H9 (cell line): Measurements from ENCODE around the gene CACNG5. TPM values are rescaled to one million over a fixed set of nuclear protein-coding genes. Genes with fewer than 3 reads are reported as not detected.

Experiments
- DNase-seq: peaks from one replicate; pipeline ENCODE4 v3.0.0-alpha.2; 2017
- H2AFZ ChIP-seq: one replicate; pipeline ENCODE4 v1.6.1; 2013; ENCODE audit warnings: mild to moderate bottlenecking, low read length, control low read depth, moderate library complexity
- H2AK5ac ChIP-seq: 2 replicates; pipeline ENCODE4 v1.6.1; 2013; ENCODE audit warnings: low read length, control low read depth, mixed read lengths; ENCODE audit not compliant: insufficient read length
- H2BK120ac ChIP-seq: one replicate; pipeline ENCODE4 v1.6.1; 2013; ENCODE audit warnings: low read depth, mild to moderate bottlenecking, low read length, control low read depth, inconsistent platforms; ENCODE audit not compliant: poor library complexity, severe bottlenecking
- H2BK12ac ChIP-seq: 2 replicates; pipeline ENCODE4 v1.6.1; 2013; ENCODE audit warnings: low read length, control low read depth, mixed read lengths, low read depth; ENCODE audit not compliant: insufficient read length
- H2BK15ac ChIP-seq: 2 replicates; pipeline ENCODE4 v1.6.1; 2013; ENCODE audit warnings: low read depth, low read length, control low read depth
- H2BK20ac ChIP-seq: one replicate; pipeline ENCODE4 v1.6.1; 2013; ENCODE audit warnings: low read depth, mild to moderate bottlenecking, low read length, control low read depth, inconsistent platforms; ENCODE audit not compliant: poor library complexity, severe bottlenecking
- H2BK5ac ChIP-seq: 2 replicates; pipeline ENCODE4 v1.6.1; 2013; ENCODE audit warnings: low read length, control low read depth, mixed read lengths; ENCODE audit not compliant: insufficient read length
- H3K14ac ChIP-seq: 2 replicates; pipeline ENCODE4 v1.6.1; 2013; ENCODE audit warnings: low read length, control low read depth; ENCODE audit not compliant: insufficient read depth
- H3K18ac ChIP-seq: 2 replicates; pipeline ENCODE4 v1.6.1; 2013; ENCODE audit warnings: low read depth, mild to moderate bottlenecking, mixed read lengths, low read length, control low read depth; ENCODE audit not compliant: insufficient read length
- H3K23ac ChIP-seq: 2 replicates; pipeline ENCODE4 v1.6.1; 2013; ENCODE audit warnings: low read length, control low read depth, mixed read lengths, low read depth; ENCODE audit not compliant: insufficient read length
- H3K23me2 ChIP-seq: 2 replicates; pipeline ENCODE4 v1.6.1; 2013; ENCODE audit warnings: low read depth, mild to moderate bottlenecking, mixed read lengths, low read length, control low read depth; ENCODE audit not compliant: insufficient read length, poor library complexity, severe bottlenecking
- H3K27ac ChIP-seq: 2 replicates; pipeline ENCODE4 v1.5.1; 2013; ENCODE audit warnings: low read length, control low read depth, mixed read lengths, low read depth; ENCODE audit not compliant: insufficient read length
- H3K27me3 ChIP-seq: 2 replicates; pipeline ENCODE4 v1.6.1; 2013; ENCODE audit warnings: low read length, control low read depth, inconsistent platforms; ENCODE audit not compliant: insufficient read depth
- H3K4ac ChIP-seq: 2 replicates; pipeline ENCODE4 v1.6.1; 2013; ENCODE audit warnings: low read depth, mild to moderate bottlenecking, control low read depth, inconsistent platforms, low read length, moderate library complexity
- H3K4me1 ChIP-seq: 2 replicates; pipeline ENCODE4 v1.6.1; 2013; ENCODE audit warnings: low read length, control low read depth, inconsistent platforms; ENCODE audit not compliant: insufficient read depth
- H3K4me2 ChIP-seq: 2 replicates; pipeline ENCODE4 v1.6.1; 2013; ENCODE audit warnings: low read length, control low read depth, mixed read lengths; ENCODE audit not compliant: insufficient read length, insufficient read depth
- H3K56ac ChIP-seq: 2 replicates; pipeline ENCODE4 v1.6.1; 2013; ENCODE audit warnings: low read depth, mild to moderate bottlenecking, mixed read lengths, low read length, control low read depth; ENCODE audit not compliant: insufficient read length
- H3K79me1 ChIP-seq: 2 replicates; pipeline ENCODE4 v1.6.1; 2013; ENCODE audit warnings: low read depth, mild to moderate bottlenecking, moderate library complexity, low read length, control low read depth, inconsistent platforms; ENCODE audit not compliant: insufficient read depth, poor library complexity, severe bottlenecking
- H3K79me2 ChIP-seq: 2 replicates; pipeline ENCODE4 v1.6.1; 2013; ENCODE audit warnings: low read length, control low read depth, inconsistent platforms; ENCODE audit not compliant: insufficient read depth
- H3K9ac ChIP-seq: 2 replicates; pipeline ENCODE4 v1.6.1; 2013; ENCODE audit warnings: low read length, control low read depth, mixed read lengths; ENCODE audit not compliant: insufficient read length; ENCODE audit errors: extremely low read depth
- H3K9me3 ChIP-seq: one replicate; pipeline ENCODE4 v1.6.1; 2013; ENCODE audit warnings: low read depth, low read length, inconsistent platforms; ENCODE audit not compliant: control insufficient read depth
- H3T11ph ChIP-seq: one replicate; pipeline ENCODE4 v1.6.1; 2013; ENCODE audit warnings: mild to moderate bottlenecking, low read length, control low read depth, inconsistent platforms
- H4K20me1 ChIP-seq: one replicate; pipeline ENCODE4 v1.6.1; 2013; ENCODE audit not compliant: control insufficient read depth, insufficient read length, insufficient read depth
- H4K5ac ChIP-seq: 2 replicates; pipeline ENCODE4 v1.6.1; 2013; ENCODE audit warnings: low read depth, mild to moderate bottlenecking, mixed read lengths, low read length, control low read depth; ENCODE audit not compliant: insufficient read length
- H4K8ac ChIP-seq: replicated peaks from 2 replicates; pipeline ENCODE4 v1.6.1; 2013; ENCODE audit warnings: low read length, control low read depth, mixed read lengths, low read depth; ENCODE audit not compliant: insufficient read length
- H4K91ac ChIP-seq: 2 replicates; pipeline ENCODE4 v1.6.1; 2013; ENCODE audit warnings: low read depth, mild to moderate bottlenecking, moderate library complexity, mixed read lengths, low read length, control low read depth; ENCODE audit not compliant: insufficient read length
- H3K27ac Mint-ChIP-seq, 3 experiments: 2 replicates in 2 of 3; 3 replicates in 1 of 3; pipeline ENCODE4 v1.8.0; 2020 to 2021; ENCODE audit warnings: mixed read lengths in 3 of 3, mild to moderate bottlenecking in 1 of 3, moderate library complexity in 1 of 3
- H3K27me3 Mint-ChIP-seq: 2 replicates; pipeline ENCODE4 v1.8.0; 2021; ENCODE audit warnings: low read depth, mild to moderate bottlenecking, moderate library complexity, mixed read lengths
- H3K36me3 Mint-ChIP-seq, 3 experiments: 2 replicates in 2 of 3; 3 replicates in 1 of 3; pipeline ENCODE4 v1.8.0; 2020 to 2021; ENCODE audit warnings: low read depth in 3 of 3, mixed read lengths in 3 of 3; ENCODE audit not compliant: insufficient read depth in 1 of 3
- H3K4me1 Mint-ChIP-seq, 2 experiments: 2 replicates each; pipeline ENCODE4 v1.8.0; 2020; ENCODE audit warnings: mixed read lengths in 2 of 2
- H3K4me3 Mint-ChIP-seq, 2 experiments: 2 replicates in 1 of 2; 3 replicates in 1 of 2; pipeline ENCODE4 v1.8.0; 2020 to 2021; ENCODE audit warnings: mild to moderate bottlenecking in 2 of 2, mixed read lengths in 2 of 2, moderate library complexity in 1 of 2
- H3K9me3 Mint-ChIP-seq, 2 experiments: 2 replicates in 1 of 2; 3 replicates in 1 of 2; pipeline ENCODE4 v1.8.0; 2020; ENCODE audit warnings: mild to moderate bottlenecking in 2 of 2, mixed read lengths in 2 of 2, moderate library complexity in 1 of 2
- WGBS: extraction: QIAGEN DNeasy Blood & Tissue Kit; methylation state at CpG from one replicate; pipeline ENCODE4 v1.1.7; 2013; ENCODE audit warnings: missing lambda C conversion rate, low lambda C conversion rate, mixed read lengths; ENCODE audit not compliant: insufficient read length; ENCODE audit errors: extremely low coverage; 5-methylcytosine and 5-hydroxymethylcytosine counted together
- total RNA-seq: library from RNA; stranded (reverse); gene quantifications from 2 replicates; pipeline ENCODE4 v1.2.1, GENCODE V29; 2021
- TF ChIP-seq, protein P1 (sequence below): fragments of 200-600 bp; sonication (generic); conservative IDR thresholded peaks from 3 replicates; pipeline ENCODE4 v1.8.0; 2021; ENCODE audit warnings: antibody characterized with exemption, mild to moderate bottlenecking

Gene CACNG5
- total RNA-seq, 1 experiment from 2014 or later = 1.6 TPM

DNA sequence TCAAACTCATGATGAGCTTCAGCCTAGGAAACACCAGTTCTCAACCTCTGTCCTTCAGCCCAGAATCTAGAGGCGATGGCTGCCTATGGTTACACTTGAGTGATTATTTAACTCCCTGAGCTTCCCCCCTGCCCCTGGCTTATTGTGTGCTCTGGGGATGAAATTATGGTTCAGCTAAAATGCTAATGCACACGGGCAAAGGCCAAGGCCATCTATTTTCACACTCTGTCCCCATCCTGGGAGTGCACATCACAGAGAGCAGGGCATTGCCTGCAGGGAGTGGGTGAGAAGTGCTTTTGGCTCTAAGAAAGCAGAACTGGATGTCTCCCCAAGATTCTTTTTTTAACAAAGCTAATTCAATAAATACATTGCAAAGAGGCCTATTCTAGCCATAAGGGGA, 21.6 kb upstream of the CACNG5 start:
- Mint-ChIP-seq H3K4me1 (peaks cover 0 to 4% of the 10 kb centered on the region in 2 experiments; a peak in 1 of 4 replicates), H3K27ac (no peak overlapping the region), H3K36me3 (peaks cover 4 to 13% (median 4%) of the 10 kb centered on the region in 3 experiments; a peak in 5 of 7 replicates), H3K27me3 (peaks cover 3% of the 10 kb centered on the region), H3K9me3 (peaks cover 15 to 18% of the 10 kb centered on the region in 2 experiments), H3K4me3 (no peak overlapping the region)
- Histone ChIP-seq H3K27me3 (no peaks in the 10 kb centered on the region), H3K23ac (no peak overlapping the region), H3K4me2 (no peak overlapping the region), H2AFZ (no peak overlapping the region), H3K79me1 (no peaks in the 10 kb centered on the region), H3K4ac (no peak overlapping the region), H2BK12ac (no peak overlapping the region), H2BK15ac (no peak overlapping the region), H2BK120ac (no peak overlapping the region), H3K4me1 (no peaks in the 10 kb centered on the region), H3T11ph (no peak overlapping the region), H3K18ac (no peak overlapping the region), H4K5ac (no peak overlapping the region), H4K20me1 (no peaks in the 10 kb centered on the region), H3K27ac (no peak overlapping the region), H3K9ac (no peak overlapping the region), H3K23me2 (no peaks in the 10 kb centered on the region), H2BK20ac (no peak overlapping the region), H4K91ac (no peak overlapping the region), H2AK5ac (no peak overlapping the region), H3K14ac (no peak overlapping the region), H3K56ac (no peak overlapping the region), H3K79me2 (no peaks in the 10 kb centered on the region), H3K9me3 (peaks cover 5% of the 10 kb centered on the region), H2BK5ac (no peak overlapping the region), H4K8ac (no peak overlapping the region)
- TF ChIP-seq, protein P1, sequence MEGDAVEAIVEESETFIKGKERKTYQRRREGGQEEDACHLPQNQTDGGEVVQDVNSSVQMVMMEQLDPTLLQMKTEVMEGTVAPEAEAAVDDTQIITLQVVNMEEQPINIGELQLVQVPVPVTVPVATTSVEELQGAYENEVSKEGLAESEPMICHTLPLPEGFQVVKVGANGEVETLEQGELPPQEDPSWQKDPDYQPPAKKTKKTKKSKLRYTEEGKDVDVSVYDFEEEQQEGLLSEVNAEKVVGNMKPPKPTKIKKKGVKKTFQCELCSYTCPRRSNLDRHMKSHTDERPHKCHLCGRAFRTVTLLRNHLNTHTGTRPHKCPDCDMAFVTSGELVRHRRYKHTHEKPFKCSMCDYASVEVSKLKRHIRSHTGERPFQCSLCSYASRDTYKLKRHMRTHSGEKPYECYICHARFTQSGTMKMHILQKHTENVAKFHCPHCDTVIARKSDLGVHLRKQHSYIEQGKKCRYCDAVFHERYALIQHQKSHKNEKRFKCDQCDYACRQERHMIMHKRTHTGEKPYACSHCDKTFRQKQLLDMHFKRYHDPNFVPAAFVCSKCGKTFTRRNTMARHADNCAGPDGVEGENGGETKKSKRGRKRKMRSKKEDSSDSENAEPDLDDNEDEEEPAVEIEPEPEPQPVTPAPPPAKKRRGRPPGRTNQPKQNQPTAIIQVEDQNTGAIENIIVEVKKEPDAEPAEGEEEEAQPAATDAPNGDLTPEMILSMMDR = no peak
- WGBS = no CpG with 5 or more reads among the region's 2 CpGs
- DNase-seq = no peak
